HCT116 (cell line): Measurements from ENCODE around the gene LORICRIN.
A peak's percentile ranks its signal among the peaks of the same experiment; 100 is the strongest.
"Not testable (repeated sequence)": the region's sequence is repeated elsewhere in the genome, so short reads cannot be mapped to it uniquely, and the experiment has no call there.

Experiments
- CEBPB ChIP-seq: IDR thresholded peaks from 2 replicates; pipeline ENCODE4 v1.6.1; 2012; ENCODE audit warnings: low read depth
- ELF1 ChIP-seq: IDR thresholded peaks from 2 replicates; pipeline ENCODE4 v1.6.1; 2012; ENCODE audit warnings: low read depth, borderline replicate concordance
- EZH2 ChIP-seq: fragments of 200-600 bp; sonication (generic); IDR thresholded peaks from 2 replicates; pipeline ENCODE4 v1.6.1; 2017; ENCODE audit warnings: antibody characterized with exemption, mixed run types
- JUND ChIP-seq: IDR thresholded peaks from 2 replicates; pipeline ENCODE4 v1.6.1; 2012
- MAX ChIP-seq: IDR thresholded peaks from 2 replicates; pipeline ENCODE4 v1.6.1; 2012
- POLR2A ChIP-seq: IDR thresholded peaks from 2 replicates; pipeline ENCODE4 v1.7.0; 2011; ENCODE audit warnings: borderline replicate concordance; ENCODE audit not compliant: insufficient read depth, insufficient read length; ENCODE audit errors: extremely low read depth
- POLR2AphosphoS5 ChIP-seq: IDR thresholded peaks from 2 replicates; pipeline ENCODE4 v1.6.1; 2011; ENCODE audit warnings: mild to moderate bottlenecking, low read depth, low read length, moderate library complexity
- RAD21 ChIP-seq: IDR thresholded peaks from 2 replicates; pipeline ENCODE4 v1.6.1; 2012; ENCODE audit warnings: low read depth, mild to moderate bottlenecking
- REST ChIP-seq: IDR thresholded peaks from 2 replicates; pipeline ENCODE4 v1.6.1; 2012; ENCODE audit warnings: low read depth
- YY1 ChIP-seq: IDR thresholded peaks from 2 replicates; pipeline ENCODE4 v1.6.1; 2011; ENCODE audit warnings: low read length, low read depth, moderate library complexity, mild to moderate bottlenecking; ENCODE audit not compliant: insufficient replicate concordance; ENCODE audit errors: extremely low read depth
- TF ChIP-seq, protein P1 (sequence below), 3 experiments: fragments of 200-600 bp in 1 of 3; sonication (generic) in 1 of 3; IDR thresholded peaks in 2 of 3; conservative IDR thresholded peaks in 1 of 3; 2 replicates each; pipeline ENCODE4 v1.5.1; 2012 to 2017; ENCODE audit warnings: low read depth in 2 of 3, low read length in 2 of 3, antibody characterized with exemption in 1 of 3, borderline replicate concordance in 1 of 3, control low read depth in 1 of 3, mild to moderate bottlenecking in 1 of 3, mixed read lengths in 1 of 3, mixed run types in 1 of 3, moderate library complexity in 1 of 3; ENCODE audit not compliant: insufficient read depth in 1 of 3
- TF ChIP-seq, protein P2 (sequence below): IDR thresholded peaks from 2 replicates; pipeline ENCODE4 v1.6.1; 2012
- TF ChIP-seq, protein P3 (sequence below): IDR thresholded peaks from 2 replicates; pipeline ENCODE4 v1.6.1; 2011; ENCODE audit warnings: mild to moderate bottlenecking, low read length, moderate library complexity; ENCODE audit not compliant: insufficient replicate concordance; ENCODE audit errors: extremely low read depth

DNA sequence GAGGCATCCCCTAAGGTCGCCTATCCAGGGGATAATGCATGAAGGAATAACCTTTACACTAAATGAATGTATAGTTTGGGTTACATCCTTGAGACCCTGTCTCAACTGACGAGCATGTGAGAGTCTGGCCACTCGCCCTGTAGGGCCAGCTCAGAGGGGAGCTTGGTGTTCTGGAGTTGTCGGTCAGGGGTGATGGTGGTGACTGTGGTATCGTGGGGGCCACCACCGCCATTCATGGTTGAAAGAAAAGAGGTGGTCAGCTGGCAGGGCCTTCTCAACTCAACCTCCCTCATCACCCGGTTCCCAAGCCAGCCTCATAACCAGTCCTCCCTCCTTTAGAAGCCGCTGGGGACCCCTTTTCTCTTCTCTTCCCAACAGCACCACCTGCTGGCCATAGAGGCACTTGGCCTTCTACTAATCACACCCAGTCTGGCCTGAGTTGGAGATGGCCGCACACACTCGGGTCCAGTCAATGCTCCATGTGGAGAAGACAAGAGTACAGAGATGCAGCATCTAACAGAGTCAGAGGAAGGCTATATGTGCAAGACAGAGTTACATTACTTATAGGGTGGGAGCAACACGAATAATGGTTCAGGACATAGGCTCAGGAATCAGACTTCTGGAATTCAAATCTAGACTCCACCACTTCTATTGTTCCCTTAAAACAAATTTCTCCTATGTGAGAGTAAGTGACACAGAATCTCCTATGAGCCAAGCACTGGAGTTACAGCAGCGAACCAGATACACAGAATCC lies 30.2 kb upstream of the LORICRIN start:
- not testable (repeated sequence) for TF ChIP-seq POLR2AphosphoS5, MAX, POLR2A, EZH2, YY1, JUND, CEBPB, REST, ELF1
- TF ChIP-seq, protein P1, sequence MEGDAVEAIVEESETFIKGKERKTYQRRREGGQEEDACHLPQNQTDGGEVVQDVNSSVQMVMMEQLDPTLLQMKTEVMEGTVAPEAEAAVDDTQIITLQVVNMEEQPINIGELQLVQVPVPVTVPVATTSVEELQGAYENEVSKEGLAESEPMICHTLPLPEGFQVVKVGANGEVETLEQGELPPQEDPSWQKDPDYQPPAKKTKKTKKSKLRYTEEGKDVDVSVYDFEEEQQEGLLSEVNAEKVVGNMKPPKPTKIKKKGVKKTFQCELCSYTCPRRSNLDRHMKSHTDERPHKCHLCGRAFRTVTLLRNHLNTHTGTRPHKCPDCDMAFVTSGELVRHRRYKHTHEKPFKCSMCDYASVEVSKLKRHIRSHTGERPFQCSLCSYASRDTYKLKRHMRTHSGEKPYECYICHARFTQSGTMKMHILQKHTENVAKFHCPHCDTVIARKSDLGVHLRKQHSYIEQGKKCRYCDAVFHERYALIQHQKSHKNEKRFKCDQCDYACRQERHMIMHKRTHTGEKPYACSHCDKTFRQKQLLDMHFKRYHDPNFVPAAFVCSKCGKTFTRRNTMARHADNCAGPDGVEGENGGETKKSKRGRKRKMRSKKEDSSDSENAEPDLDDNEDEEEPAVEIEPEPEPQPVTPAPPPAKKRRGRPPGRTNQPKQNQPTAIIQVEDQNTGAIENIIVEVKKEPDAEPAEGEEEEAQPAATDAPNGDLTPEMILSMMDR (IDR thresholded peaks at IDR 0.05 in 2 of 3, conservative IDR thresholded peaks at IDR 0.05 in 1 of 3; ENCODE audit: borderline replicate concordance in 1 of 3, insufficient read depth in 1 of 3, low read depth in 2 of 3, low read length in 2 of 3), result peak; percentile 21 to 65 (median 53); a peak in 5 of 6 replicates
- TF ChIP-seq, protein P2, sequence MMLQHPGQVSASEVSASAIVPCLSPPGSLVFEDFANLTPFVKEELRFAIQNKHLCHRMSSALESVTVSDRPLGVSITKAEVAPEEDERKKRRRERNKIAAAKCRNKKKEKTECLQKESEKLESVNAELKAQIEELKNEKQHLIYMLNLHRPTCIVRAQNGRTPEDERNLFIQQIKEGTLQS, result not testable (repeated sequence)
- peak; percentile 28; the same call in 1 of the 2 replicates for TF ChIP-seq RAD21
- TF ChIP-seq, protein P3, sequence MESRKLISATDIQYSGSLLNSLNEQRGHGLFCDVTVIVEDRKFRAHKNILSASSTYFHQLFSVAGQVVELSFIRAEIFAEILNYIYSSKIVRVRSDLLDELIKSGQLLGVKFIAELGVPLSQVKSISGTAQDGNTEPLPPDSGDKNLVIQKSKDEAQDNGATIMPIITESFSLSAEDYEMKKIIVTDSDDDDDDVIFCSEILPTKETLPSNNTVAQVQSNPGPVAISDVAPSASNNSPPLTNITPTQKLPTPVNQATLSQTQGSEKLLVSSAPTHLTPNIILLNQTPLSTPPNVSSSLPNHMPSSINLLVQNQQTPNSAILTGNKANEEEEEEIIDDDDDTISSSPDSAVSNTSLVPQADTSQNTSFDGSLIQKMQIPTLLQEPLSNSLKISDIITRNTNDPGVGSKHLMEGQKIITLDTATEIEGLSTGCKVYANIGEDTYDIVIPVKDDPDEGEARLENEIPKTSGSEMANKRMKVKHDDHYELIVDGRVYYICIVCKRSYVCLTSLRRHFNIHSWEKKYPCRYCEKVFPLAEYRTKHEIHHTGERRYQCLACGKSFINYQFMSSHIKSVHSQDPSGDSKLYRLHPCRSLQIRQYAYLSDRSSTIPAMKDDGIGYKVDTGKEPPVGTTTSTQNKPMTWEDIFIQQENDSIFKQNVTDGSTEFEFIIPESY, result not testable (repeated sequence)
